ENCODE results near the gene CNTN1.

DNA sequence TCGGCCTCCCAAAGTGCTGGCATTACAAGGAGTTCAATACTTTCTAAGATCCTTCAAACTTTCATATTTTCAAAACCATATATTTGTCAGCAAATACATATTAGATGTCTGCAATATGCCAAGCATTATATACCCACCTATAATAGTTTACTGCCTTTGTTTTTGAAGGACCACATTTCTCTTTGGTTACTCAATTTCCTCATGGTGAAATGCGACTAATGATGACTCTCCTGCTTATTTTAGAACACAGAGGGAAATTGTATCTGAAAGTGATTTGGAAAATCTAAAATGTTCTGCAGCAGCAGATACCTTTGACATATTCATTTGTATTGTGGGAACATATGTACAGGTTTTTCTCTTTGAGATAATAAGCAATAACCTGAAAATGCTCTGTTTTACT lies 2.7 kb upstream of the CNTN1 start:
- TF ChIP-seq POLR2A (IDR thresholded peaks at IDR 0.05) (no peak), POLR2AphosphoS5 (IDR thresholded peaks at IDR 0.05) (no peak)
- TF ChIP-seq, protein P1, sequence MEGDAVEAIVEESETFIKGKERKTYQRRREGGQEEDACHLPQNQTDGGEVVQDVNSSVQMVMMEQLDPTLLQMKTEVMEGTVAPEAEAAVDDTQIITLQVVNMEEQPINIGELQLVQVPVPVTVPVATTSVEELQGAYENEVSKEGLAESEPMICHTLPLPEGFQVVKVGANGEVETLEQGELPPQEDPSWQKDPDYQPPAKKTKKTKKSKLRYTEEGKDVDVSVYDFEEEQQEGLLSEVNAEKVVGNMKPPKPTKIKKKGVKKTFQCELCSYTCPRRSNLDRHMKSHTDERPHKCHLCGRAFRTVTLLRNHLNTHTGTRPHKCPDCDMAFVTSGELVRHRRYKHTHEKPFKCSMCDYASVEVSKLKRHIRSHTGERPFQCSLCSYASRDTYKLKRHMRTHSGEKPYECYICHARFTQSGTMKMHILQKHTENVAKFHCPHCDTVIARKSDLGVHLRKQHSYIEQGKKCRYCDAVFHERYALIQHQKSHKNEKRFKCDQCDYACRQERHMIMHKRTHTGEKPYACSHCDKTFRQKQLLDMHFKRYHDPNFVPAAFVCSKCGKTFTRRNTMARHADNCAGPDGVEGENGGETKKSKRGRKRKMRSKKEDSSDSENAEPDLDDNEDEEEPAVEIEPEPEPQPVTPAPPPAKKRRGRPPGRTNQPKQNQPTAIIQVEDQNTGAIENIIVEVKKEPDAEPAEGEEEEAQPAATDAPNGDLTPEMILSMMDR (IDR thresholded peaks at IDR 0.05): no peak

Data from prostate gland (tissue), 2 donors.